NCI-H2107 (cell line): Measurements from ENCODE around the gene DENND6B.
"Not testable (repeated sequence)": the region's sequence is repeated elsewhere in the genome, so short reads cannot be mapped to it uniquely, and the experiment has no call there.

Source experiments
- DNase-seq: peaks from one replicate; lab custom pipeline; 2025; lab: John Stamatoyannopoulos, UW

The DENND6B gene

GRCh38 chr22:50289151-50289941, 37.5 kb downstream of the DENND6B start:
- DNase-seq, result no peak

GRCh38 chr22:50287731-50288130, 39.1 kb downstream of the DENND6B start:
- no peak for DNase-seq

GRCh38 chr22:50286701-50287318, 40.0 kb downstream of the DENND6B start:
- DNase-seq, result no peak

- no peak for DNase-seq
These were observed 40.5 kb downstream of the DENND6B start for GRCh38 chr22:50286275-50286674.

GRCh38 chr22:50285568-50286229, 41.1 kb downstream of the DENND6B start:
- no peak for DNase-seq

- no peak for DNase-seq
These were observed 42.3 kb downstream of the DENND6B start for GRCh38 chr22:50284479-50284878.

GRCh38 chr22:50283821-50284220, 43.0 kb downstream of the DENND6B start:
- no peak for DNase-seq

- no peak for DNase-seq
These were observed 44.3 kb downstream of the DENND6B start for GRCh38 chr22:50282361-50283155.

GRCh38 chr22:50281957-50282356, 44.9 kb downstream of the DENND6B start:
- no peak for DNase-seq

GRCh38 chr22:50281384-50281760, 45.4 kb downstream of the DENND6B start:
- DNase-seq, result no peak

- DNase-seq, result no peak
These were observed 46.0 kb downstream of the DENND6B start for GRCh38 chr22:50280708-50281383.

- no peak for DNase-seq
These were observed 46.6 kb downstream of the DENND6B start for GRCh38 chr22:50280022-50280707.

GRCh38 chr22:50278956-50279619, 47.7 kb downstream of the DENND6B start:
- DNase-seq, result no peak

GRCh38 chr22:50278461-50278860, 48.4 kb downstream of the DENND6B start:
- no peak for DNase-seq

- DNase-seq, result no peak
These were observed 49.1 kb downstream of the DENND6B start for GRCh38 chr22:50277761-50278160.

- DNase-seq, result no peak
These were observed 50.7 kb downstream of the DENND6B start for GRCh38 chr22:50276143-50276542.

GRCh38 chr22:50275181-50276055, 51.4 kb downstream of the DENND6B start:
- no peak for DNase-seq

GRCh38 chr22:50274771-50275170, 52.0 kb downstream of the DENND6B start:
- no peak for DNase-seq

- DNase-seq, result no peak
These were observed 52.5 kb downstream of the DENND6B start for GRCh38 chr22:50274311-50274710.

GRCh38 chr22:50273781-50274180, 53.0 kb downstream of the DENND6B start:
- DNase-seq, result not testable (repeated sequence)
